T-helper 17 cell (primary cell): Measurements from ENCODE around the gene TOX2. TPM values are rescaled to one million over a fixed set of nuclear protein-coding genes. Genes with fewer than 3 reads are reported as not detected.

Source experiments
- ATAC-seq: fragments of 150-1000 bp; cut with Tn5 transposase; 2 replicates; pipeline ENCODE4 v1.10.0; 2021; ENCODE audit warnings: mild to moderate bottlenecking, moderate library complexity
- DNase-seq, 3 donors: peaks; one replicate each; pipeline versions ENCODE4 v3.0.0 to v3.0.0-alpha.2; 2020 to 2021
- H3K9me3 ChIP-seq: one replicate; pipeline ENCODE4 v1.7.0; 2013; ENCODE audit warnings: low read length, mild to moderate bottlenecking; ENCODE audit not compliant: control insufficient read depth, poor library complexity, severe bottlenecking
- H3K27ac Mint-ChIP-seq: one replicate; pipeline ENCODE4 v1.8.0; 2022; ENCODE audit warnings: mild to moderate bottlenecking, moderate library complexity, mixed read lengths
- H3K27me3 Mint-ChIP-seq: one replicate; pipeline ENCODE4 v1.8.0; 2022; ENCODE audit warnings: mixed read lengths
- H3K36me3 Mint-ChIP-seq: one replicate; pipeline ENCODE4 v1.8.0; 2022; ENCODE audit warnings: low read depth, mixed read lengths
- H3K4me1 Mint-ChIP-seq: one replicate; pipeline ENCODE4 v1.8.0; 2022; ENCODE audit warnings: mild to moderate bottlenecking, mixed read lengths
- H3K4me3 Mint-ChIP-seq: one replicate; pipeline ENCODE4 v1.8.0; 2022; ENCODE audit warnings: mild to moderate bottlenecking, moderate library complexity, mixed read lengths
- total RNA-seq, 4 donors: library from RNA in 2 of 4; stranded (reverse) in 2 of 4; gene quantifications; one replicate each; pipeline ENCODE4 v1.2.3 and lab custom pipeline; 2022 to 2026

The TOX2 gene
- total RNA-seq, 2 donors from 2014 or later = 1.7 to 2.2 TPM

DNA sequence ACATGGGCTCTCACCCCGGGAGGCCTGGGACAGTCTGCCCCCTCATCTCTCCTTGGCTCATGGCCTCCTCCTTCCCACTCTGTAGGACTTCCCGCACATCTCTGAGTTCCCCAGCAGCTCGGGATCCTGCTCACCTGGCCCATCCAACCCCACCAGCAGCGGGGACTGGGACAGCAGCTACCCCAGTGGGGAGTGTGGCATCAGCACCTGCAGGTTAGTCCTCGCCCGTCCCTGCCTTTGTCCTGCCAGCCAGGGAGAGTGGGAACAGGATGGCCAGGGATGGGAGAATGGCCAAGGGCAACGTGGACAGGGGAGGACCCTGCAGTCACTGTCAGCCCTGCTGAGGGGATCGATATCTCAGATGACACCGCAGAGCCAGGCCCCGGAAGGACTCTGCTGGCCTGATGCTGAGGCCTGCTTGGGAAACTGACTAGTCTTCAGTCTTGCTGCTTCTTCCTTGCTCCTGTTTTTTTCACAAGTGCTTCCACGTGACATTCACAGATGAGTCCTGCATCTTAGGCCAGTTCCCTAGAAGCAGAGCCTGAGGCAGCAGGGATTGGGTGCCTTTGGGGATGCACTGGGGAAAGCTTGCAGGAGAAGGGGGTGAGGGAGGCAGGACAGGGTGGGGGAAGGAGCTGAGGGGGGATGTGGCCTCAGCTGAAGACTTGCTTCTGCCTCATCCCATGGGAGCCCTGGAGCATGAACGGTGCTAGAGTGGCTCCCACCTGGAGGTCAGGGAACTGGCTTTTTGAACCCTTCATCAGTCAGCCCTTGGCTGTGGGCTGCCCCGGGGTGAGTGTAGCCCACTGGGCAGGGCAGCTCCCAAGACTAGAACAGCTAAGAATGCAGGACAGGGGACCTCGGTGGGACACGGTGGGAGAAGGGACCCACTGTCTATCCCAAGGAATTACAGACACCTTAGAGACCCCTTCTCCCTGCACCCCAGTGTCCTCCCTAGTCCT, 152.3 kb downstream of the TOX2 start:
- Mint-ChIP-seq H3K27me3 (peaks cover 8% of the 10 kb centered on the region), H3K4me1 (peaks cover 25% of the 10 kb centered on the region), H3K27ac (peak overlapping the region; percentile 70), H3K4me3 (peak overlapping the region; percentile 31), H3K36me3 (no peaks in the 10 kb centered on the region)
- DNase-seq = no peak
- ATAC-seq = no peak
- H3K9me3 ChIP-seq = no peaks in the 10 kb centered on the region

DNA sequence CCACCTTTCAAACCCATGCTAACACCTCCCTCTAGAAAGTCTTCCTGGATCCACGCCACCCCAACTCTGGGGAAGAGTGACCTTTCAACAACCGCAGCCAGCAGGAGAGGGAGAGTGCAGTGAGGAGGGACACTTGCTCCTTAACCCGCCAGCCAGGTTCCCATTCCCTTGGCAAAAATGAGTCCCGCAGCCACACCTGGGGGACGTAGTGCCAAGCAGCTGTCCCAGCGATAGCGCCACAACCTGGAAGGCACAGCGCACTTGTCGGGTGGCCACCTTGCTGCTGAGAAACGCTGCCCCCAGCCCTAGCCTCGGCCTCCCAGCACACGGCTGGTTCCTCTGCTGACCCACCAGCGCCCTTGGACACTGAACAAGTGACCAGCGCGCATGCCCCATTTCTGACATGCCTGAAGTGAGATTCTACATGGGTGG, 153.0 kb downstream of the TOX2 start:
- Mint-ChIP-seq H3K4me3 (peak overlapping the region; percentile 90), H3K36me3 (no peaks in the 10 kb centered on the region), H3K27me3 (peaks cover 12% of the 10 kb centered on the region), H3K27ac (peak overlapping the region; percentile 70), H3K4me1 (peaks cover 26% of the 10 kb centered on the region)
- DNase-seq (no peak), ATAC-seq (no peak)
- no peaks in the 10 kb centered on the region for H3K9me3 ChIP-seq

DNA sequence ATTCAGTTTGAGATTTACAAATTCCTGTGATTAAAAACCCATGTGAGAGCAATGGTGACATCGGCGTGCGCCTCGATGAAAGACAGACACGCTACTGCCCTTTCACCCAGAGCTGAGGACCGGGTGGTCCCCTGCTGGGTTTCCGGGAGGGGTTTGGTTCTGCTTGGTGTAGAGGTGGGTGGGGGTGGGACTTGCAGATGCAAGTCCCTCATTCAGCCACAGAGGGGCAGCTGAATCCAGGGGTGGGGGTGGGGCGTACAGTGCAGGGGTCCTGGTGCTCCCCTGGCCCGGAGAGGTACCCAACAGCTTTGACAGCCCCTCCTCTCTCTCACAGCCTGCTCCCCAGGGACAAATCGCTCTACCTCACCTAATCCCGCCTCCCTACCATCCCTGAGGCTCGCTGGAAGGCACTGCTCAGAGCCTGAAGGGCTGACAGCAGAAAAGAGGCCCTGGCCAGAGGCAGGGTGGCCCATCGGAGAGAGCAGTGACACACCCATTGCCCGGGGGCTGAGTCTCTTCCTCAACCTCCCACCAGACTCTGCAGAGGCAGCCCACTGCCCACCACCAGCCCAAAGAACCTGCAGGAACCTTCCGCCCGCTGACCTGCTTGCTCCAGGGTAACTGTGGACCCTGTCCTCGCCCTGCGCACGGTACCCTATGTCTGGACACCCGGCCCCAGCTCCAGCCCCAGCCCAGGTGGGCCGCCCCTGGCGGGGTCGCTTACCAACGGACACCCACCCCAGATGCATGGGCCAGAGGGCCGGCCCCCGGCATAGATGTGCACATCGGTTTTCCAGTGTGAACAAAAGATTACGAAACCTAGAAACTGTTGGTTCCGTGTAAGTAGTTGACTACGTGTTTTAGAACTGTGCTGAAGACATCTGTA, 153.9 kb downstream of the TOX2 start:
- H3K4me3 Mint-ChIP-seq = peak overlapping the region; percentile 90
- no peak for ATAC-seq
- peaks cover 26% of the 10 kb centered on the region for H3K4me1 Mint-ChIP-seq

DNA sequence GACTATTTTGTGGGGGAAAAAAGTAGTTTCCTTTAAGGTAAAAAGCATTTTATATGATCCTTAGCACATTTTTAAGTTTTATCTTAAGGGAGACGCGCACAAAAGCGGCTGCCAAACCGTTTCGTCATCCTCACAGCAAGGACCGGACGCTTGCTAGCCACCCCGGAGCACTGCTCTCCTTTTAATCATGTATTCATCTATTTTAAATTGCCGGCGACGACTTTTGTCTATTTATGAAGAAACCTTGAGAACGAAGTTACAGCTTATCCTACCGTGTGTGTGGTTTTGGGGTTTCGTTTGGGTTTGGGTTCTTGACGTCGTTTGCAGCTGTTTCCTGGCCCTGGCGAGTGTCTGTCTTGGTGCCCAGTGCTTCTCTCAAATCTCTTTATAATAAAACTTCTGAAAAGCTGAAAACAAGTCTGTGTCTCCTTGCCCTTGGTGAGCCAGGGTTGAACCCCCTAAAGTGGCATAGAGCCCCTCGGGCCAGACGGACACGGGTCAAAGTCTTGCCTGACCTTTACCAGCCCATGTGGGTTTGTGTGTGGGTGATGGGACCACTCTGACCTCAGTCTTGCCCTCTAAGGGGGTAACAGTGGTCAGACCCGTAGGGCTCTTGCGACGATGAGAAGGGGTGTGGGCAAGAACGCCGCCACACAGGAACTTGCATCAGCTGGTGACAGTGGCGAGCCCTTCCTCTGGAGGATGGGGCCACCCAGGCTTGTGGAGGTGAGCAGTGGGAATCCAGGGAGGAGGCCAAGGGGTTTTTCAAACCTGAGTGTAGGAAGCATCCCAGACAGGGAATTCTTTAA, 154.8 kb downstream of the TOX2 start:
- no peaks in the 10 kb centered on the region for H3K9me3 ChIP-seq
- peaks cover 26% of the 10 kb centered on the region for H3K4me1 Mint-ChIP-seq

More for the DNA sequence above, 153.9 kb downstream of the TOX2 start:
- DNase-seq = no peak
- H3K36me3 Mint-ChIP-seq = no peaks in the 10 kb centered on the region
- peaks cover 12% of the 10 kb centered on the region for H3K27me3 Mint-ChIP-seq
- H3K9me3 ChIP-seq = no peaks in the 10 kb centered on the region
- peak overlapping the region; percentile 94 for H3K27ac Mint-ChIP-seq

GRCh38 chr20:44070139-44070900, 155.7 kb downstream of the TOX2 start:
- peak; percentile 75 for ATAC-seq
- Mint-ChIP-seq H3K27ac (peak overlapping the region; percentile 94), H3K4me3 (peak overlapping the region; percentile 90), H3K27me3 (peaks cover 12% of the 10 kb centered on the region), H3K36me3 (no peaks in the 10 kb centered on the region), H3K4me1 (peaks cover 30% of the 10 kb centered on the region)
- no peaks in the 10 kb centered on the region for H3K9me3 ChIP-seq
- peak in 2 of 3 donors; percentile 29 to 37 for DNase-seq

More for the DNA sequence above, 154.8 kb downstream of the TOX2 start:
- DNase-seq (peak in 2 of 3 donors; percentile 46), ATAC-seq (peak; percentile 62)
- H3K36me3 Mint-ChIP-seq = no peaks in the 10 kb centered on the region
- H3K4me3 Mint-ChIP-seq = peak overlapping the region; percentile 90
- peaks cover 12% of the 10 kb centered on the region for H3K27me3 Mint-ChIP-seq
- H3K27ac Mint-ChIP-seq = peak overlapping the region; percentile 94

DNA sequence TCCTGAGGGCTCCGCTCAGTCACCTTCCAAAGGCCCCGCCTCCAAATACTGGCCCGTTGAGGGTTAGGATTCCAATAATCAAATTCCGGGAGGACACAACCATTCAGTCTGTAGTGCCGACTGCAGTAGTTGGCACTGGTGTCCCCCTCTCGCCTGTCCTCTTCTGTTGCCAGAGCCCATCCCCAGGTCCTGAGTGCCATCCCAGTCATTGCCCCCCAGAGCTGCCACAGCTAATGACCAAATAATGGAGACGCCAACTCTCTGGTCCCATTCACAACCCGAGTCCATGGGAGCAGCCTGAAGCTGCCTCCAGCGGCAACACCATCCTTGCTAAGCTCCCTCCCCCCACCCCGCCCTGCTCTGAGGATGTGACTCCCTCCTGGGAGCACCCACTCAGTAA, 156.4 kb downstream of the TOX2 start:
- peaks cover 12% of the 10 kb centered on the region for H3K27me3 Mint-ChIP-seq

DNA sequence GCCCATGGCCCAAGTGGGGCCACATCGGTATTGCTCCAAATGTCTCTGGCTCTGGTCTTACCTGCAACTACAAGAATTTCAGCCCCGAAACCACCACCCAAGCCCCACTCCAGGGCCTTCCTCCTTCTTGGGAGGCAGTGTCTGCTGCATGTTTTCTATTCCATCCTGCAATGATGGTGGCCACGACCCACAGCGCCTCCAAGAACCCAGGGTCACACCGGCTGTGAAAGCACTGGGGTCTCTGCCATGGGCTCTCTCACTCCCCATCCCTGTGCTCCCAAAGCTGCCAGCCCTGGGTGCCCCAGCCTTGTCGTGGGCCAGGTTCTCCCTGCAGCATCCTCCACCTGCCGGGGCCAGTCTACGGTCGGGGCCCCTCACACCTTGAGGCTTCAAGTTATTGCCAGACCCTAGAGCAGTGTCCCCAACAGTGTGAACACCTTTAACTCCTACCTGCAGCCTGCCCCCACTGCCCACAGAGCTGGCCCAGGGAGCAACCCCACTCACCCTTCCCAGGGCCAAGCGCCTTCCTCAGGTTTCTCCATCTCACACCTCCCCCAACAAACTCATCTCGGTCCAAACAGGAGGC, 157.0 kb downstream of the TOX2 start:
- Mint-ChIP-seq H3K4me1 (peaks cover 31% of the 10 kb centered on the region), H3K4me3 (peak overlapping the region; percentile 44), H3K36me3 (no peaks in the 10 kb centered on the region), H3K27me3 (peaks cover 12% of the 10 kb centered on the region), H3K27ac (peak overlapping the region; percentile 94)
- H3K9me3 ChIP-seq = no peaks in the 10 kb centered on the region
- DNase-seq = no peak
- ATAC-seq = no peak

More for the DNA sequence above, 156.4 kb downstream of the TOX2 start:
- Mint-ChIP-seq H3K36me3 (no peaks in the 10 kb centered on the region), H3K4me1 (peaks cover 31% of the 10 kb centered on the region), H3K27ac (peak overlapping the region; percentile 94), H3K4me3 (no peak overlapping the region)
- DNase-seq = no peak
- ATAC-seq = no peak
- H3K9me3 ChIP-seq = no peaks in the 10 kb centered on the region

DNA sequence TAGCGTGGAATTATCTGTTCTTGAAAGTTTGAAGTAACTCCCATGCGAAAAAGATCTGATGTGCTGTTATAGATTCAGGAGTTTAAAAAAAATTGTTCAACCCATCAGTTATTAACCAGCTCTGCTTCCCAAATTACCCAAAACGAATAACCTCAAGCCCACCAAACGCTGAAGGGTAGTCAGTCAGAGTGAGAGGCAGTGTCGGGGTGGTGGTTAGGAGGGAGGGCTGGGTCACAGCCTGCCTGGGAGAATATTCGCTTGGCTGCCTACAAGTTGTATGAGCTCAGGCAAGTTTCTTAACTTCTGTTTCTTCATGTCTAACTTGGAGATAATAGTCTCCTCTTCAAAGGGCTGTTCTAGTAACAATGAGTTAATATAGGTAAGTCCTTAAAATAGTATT, 157.7 kb downstream of the TOX2 start:
- Mint-ChIP-seq H3K27ac (peak overlapping the region; percentile 94), H3K4me1 (peaks cover 29% of the 10 kb centered on the region), H3K4me3 (peak overlapping the region; percentile 44), H3K27me3 (peaks cover 12% of the 10 kb centered on the region), H3K36me3 (no peaks in the 10 kb centered on the region)
- ATAC-seq = no peak
- DNase-seq = no peak
- no peaks in the 10 kb centered on the region for H3K9me3 ChIP-seq

- Mint-ChIP-seq H3K4me1 (peaks cover 29% of the 10 kb centered on the region), H3K27ac (peak overlapping the region; percentile 94), H3K4me3 (no peak overlapping the region), H3K36me3 (no peaks in the 10 kb centered on the region), H3K27me3 (peaks cover 12% of the 10 kb centered on the region)
- no peak for ATAC-seq
- DNase-seq = no peak
- H3K9me3 ChIP-seq = no peaks in the 10 kb centered on the region
These were observed 158.5 kb downstream of the TOX2 start for GRCh38 chr20:44073011-44073674.

DNA sequence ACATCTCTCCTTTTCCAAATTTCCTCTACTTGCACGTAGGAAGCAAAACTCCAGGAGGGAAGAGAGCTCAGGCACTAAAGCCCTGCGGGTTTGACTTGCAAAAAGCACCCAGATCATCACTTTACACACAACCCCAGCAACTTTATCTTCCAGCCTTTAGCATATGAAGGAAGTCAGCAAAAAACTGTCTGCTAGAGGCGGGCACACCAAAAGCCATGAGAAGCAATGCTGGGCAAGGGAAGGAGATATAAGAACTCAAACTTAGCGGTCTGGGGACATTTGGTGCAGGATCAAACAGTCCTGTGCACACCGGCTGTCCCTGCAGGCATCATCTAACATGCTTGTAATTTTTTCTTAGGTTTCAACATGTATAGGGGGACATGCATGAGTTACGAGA, 159.0 kb downstream of the TOX2 start:
- Mint-ChIP-seq H3K36me3 (no peaks in the 10 kb centered on the region), H3K27me3 (peaks cover 12% of the 10 kb centered on the region), H3K4me1 (peaks cover 29% of the 10 kb centered on the region), H3K4me3 (no peak overlapping the region), H3K27ac (no peak overlapping the region)
- no peaks in the 10 kb centered on the region for H3K9me3 ChIP-seq
- ATAC-seq = no peak
- no peak for DNase-seq
